ENCODE data around the gene ERBIN. TPM values are rescaled to one million over a fixed set of nuclear protein-coding genes. Genes with fewer than 3 reads are reported as not detected.
"Not testable (repeated sequence)": the region's sequence is repeated elsewhere in the genome, so short reads cannot be mapped to it uniquely, and the experiment has no call there.

ERBIN gene
- total RNA-seq, 1 donor from 2014 or later: 38.0 TPM

DNA sequence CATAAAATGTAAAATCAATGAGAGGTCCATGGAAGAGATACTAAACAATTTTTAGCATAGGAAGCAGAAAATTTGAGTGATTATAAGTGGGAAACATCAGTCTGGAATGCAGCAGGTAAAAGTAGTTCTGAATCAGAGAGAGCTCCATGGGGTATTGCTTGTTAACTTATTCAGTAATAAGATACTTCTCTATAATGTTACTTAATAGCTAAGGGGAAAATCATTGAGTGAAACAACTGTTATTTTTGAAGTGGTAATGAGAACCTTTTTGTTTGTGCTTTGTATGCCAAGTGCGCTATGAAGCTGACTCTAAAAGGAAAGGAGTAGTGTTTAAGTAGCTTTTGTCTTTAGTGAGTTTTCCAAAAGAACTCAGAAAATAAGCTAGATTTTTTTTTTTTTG, 95.2 kb downstream of the ERBIN start:
- H3K27me3 ChIP-seq (ENCODE audit: low read depth): no peaks in the 10 kb centered on the region
- H3K36me3 ChIP-seq: peaks cover 32% of the 10 kb centered on the region
- TF ChIP-seq, protein P1, sequence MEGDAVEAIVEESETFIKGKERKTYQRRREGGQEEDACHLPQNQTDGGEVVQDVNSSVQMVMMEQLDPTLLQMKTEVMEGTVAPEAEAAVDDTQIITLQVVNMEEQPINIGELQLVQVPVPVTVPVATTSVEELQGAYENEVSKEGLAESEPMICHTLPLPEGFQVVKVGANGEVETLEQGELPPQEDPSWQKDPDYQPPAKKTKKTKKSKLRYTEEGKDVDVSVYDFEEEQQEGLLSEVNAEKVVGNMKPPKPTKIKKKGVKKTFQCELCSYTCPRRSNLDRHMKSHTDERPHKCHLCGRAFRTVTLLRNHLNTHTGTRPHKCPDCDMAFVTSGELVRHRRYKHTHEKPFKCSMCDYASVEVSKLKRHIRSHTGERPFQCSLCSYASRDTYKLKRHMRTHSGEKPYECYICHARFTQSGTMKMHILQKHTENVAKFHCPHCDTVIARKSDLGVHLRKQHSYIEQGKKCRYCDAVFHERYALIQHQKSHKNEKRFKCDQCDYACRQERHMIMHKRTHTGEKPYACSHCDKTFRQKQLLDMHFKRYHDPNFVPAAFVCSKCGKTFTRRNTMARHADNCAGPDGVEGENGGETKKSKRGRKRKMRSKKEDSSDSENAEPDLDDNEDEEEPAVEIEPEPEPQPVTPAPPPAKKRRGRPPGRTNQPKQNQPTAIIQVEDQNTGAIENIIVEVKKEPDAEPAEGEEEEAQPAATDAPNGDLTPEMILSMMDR (IDR thresholded peaks at IDR 0.05; ENCODE audit: borderline replicate concordance): no peak
- no peak overlapping the region for H3K27ac ChIP-seq (replicated peaks)
- no peaks in the 10 kb centered on the region for H3K9me3 ChIP-seq (replicated peaks)
- no peak for DNase-seq
- H3K4me3 ChIP-seq: no peak overlapping the region
- intact Hi-C loops (cut with micrococcal nuclease): no loop called here
- no peaks in the 10 kb centered on the region for H3K4me1 ChIP-seq

GRCh38 chr5:66039296-66039695, 112.9 kb downstream of the ERBIN start:
- intact Hi-C loops (cut with micrococcal nuclease): no loop called here
- peaks cover 69% of the 10 kb centered on the region for H3K36me3 ChIP-seq
- no peaks in the 10 kb centered on the region for H3K27me3 ChIP-seq (ENCODE audit: low read depth)
- no peak overlapping the region for H3K4me3 ChIP-seq
- H3K27ac ChIP-seq (replicated peaks): no peak overlapping the region
- H3K4me1 ChIP-seq: no peaks in the 10 kb centered on the region
- DNase-seq: no peak
- no peaks in the 10 kb centered on the region for H3K9me3 ChIP-seq (replicated peaks)
- TF ChIP-seq, protein P1 (IDR thresholded peaks at IDR 0.05; ENCODE audit: borderline replicate concordance): no peak

DNA sequence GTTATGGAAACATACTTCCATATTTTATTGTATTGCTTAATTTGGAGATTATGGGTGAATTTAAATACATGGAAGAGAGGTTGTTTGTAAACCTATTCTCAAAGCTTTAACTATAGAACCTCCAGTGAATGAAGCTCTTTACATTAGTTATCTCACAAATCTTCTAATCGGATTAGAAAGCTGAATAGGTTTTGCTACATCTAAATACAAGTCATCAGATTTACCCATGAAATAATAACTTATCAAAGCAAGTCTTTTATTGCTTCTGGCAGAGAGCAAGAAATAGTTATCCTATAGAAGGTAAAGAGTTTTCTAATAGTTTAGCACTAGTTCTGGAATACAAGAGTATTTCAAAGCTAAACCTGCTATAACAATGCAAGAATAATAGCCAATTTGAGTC, 113.3 kb downstream of the ERBIN start:
- Histone ChIP-seq H3K9me3 (replicated peaks) (no peaks in the 10 kb centered on the region), H3K4me3 (no peak overlapping the region), H3K36me3 (peaks cover 69% of the 10 kb centered on the region), H3K27me3 (ENCODE audit: low read depth) (no peaks in the 10 kb centered on the region), H3K4me1 (no peaks in the 10 kb centered on the region), H3K27ac (replicated peaks) (no peak overlapping the region)
- no peak for DNase-seq
- intact Hi-C loops (cut with micrococcal nuclease): no loop called here
- TF ChIP-seq, protein P1 (IDR thresholded peaks at IDR 0.05; ENCODE audit: borderline replicate concordance): no peak

DNA sequence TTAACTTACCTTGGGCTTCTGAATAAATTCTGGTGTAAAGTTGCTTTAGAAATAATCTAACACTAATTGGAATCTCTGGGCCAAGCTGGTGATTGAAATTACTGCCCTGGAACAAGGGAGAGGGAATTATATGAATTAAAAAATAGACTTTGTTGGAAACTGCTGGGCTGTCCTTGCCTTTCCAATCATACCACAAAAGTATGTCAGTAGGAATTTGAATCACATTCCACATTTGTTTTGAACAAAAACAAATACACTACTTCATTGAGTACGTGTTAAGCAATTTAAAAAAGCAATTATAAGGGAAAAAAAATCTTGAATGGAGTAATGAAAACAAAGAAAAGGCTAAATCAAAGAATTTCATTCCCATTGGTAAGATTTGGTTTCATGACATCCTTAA, 115.3 kb downstream of the ERBIN start:
- H3K9me3 ChIP-seq (replicated peaks): no peaks in the 10 kb centered on the region
- no peaks in the 10 kb centered on the region for H3K4me1 ChIP-seq
- H3K27ac ChIP-seq (replicated peaks): no peak overlapping the region
- H3K36me3 ChIP-seq: peaks cover 72% of the 10 kb centered on the region
- intact Hi-C loops (cut with micrococcal nuclease): no loop called here
- H3K4me3 ChIP-seq: no peak overlapping the region
- TF ChIP-seq, protein P1 (IDR thresholded peaks at IDR 0.05; ENCODE audit: borderline replicate concordance): no peak
- no peaks in the 10 kb centered on the region for H3K27me3 ChIP-seq (ENCODE audit: low read depth)
- DNase-seq: no peak

- intact Hi-C loops (cut with micrococcal nuclease): no loop called here
- DNase-seq: no peak
- Histone ChIP-seq H3K4me3 (no peak overlapping the region), H3K27me3 (ENCODE audit: low read depth) (no peaks in the 10 kb centered on the region), H3K36me3 (peaks cover 19% of the 10 kb centered on the region), H3K9me3 (replicated peaks) (no peaks in the 10 kb centered on the region), H3K27ac (replicated peaks) (no peak overlapping the region), H3K4me1 (no peaks in the 10 kb centered on the region)
- TF ChIP-seq, protein P1 (IDR thresholded peaks at IDR 0.05; ENCODE audit: borderline replicate concordance): no peak
These were observed 130.9 kb downstream of the ERBIN start for GRCh38 chr5:66057239-66057638.

GRCh38 chr5:66061320-66061719, 134.9 kb downstream of the ERBIN start:
- DNase-seq; H3K9me3 ChIP-seq (replicated peaks); intact Hi-C loops (cut with micrococcal nuclease); H3K4me3 ChIP-seq; H3K27ac ChIP-seq (replicated peaks); H3K4me1 ChIP-seq; H3K27me3 ChIP-seq (ENCODE audit: low read depth); H3K36me3 ChIP-seq: not testable (repeated sequence)

GRCh38 chr5:66063061-66063460, 136.7 kb downstream of the ERBIN start:
- H3K4me1 ChIP-seq; H3K27ac ChIP-seq (replicated peaks); H3K27me3 ChIP-seq (ENCODE audit: low read depth); intact Hi-C loops (cut with micrococcal nuclease); DNase-seq; H3K4me3 ChIP-seq; H3K36me3 ChIP-seq; H3K9me3 ChIP-seq (replicated peaks): not testable (repeated sequence)

All from left ventricle myocardium inferior (tissue), 1 donor.